Measurements from ENCODE around the gene PRKCE.

PRKCE gene

GRCh38 chr2:45699032-45699658, 47.7 kb downstream of the PRKCE start:
- Histone ChIP-seq H3K9ac (ENCODE audit: insufficient read length, low read depth) (peak overlapping the region; percentile 32), H3K27me3 (ENCODE audit: insufficient read depth, insufficient read length) (no peaks in the 10 kb centered on the region), H3K36me3 (ENCODE audit: insufficient read depth, insufficient read length, low read length) (no peaks in the 10 kb centered on the region), H3K4me3 (ENCODE audit: insufficient read length, low read depth) (no peak overlapping the region), H3K9me3 (ENCODE audit: insufficient read depth, low read length) (no peaks in the 10 kb centered on the region), H3K4me1 (ENCODE audit: insufficient read depth, insufficient read length) (peaks cover 2% of the 10 kb centered on the region)
- no peak for DNase-seq (ENCODE audit: low read depth, low spot score)
- TF ChIP-seq SUZ12 (IDR thresholded peaks at IDR 0.05; ENCODE audit: extremely low read depth, insufficient read depth, insufficient read length): no peak
- TF ChIP-seq ZNF274 (IDR thresholded peaks at IDR 0.05; ENCODE audit: low read depth, low read length): no peak
- TF ChIP-seq YY1 (IDR thresholded peaks at IDR 0.05; ENCODE audit: insufficient read depth, insufficient read length): no peak

GRCh38 chr2:45700407-45701013, 49.0 kb downstream of the PRKCE start:
- no peak for TF ChIP-seq YY1 (IDR thresholded peaks at IDR 0.05; ENCODE audit: insufficient read depth, insufficient read length)
- no peak for TF ChIP-seq SUZ12 (IDR thresholded peaks at IDR 0.05; ENCODE audit: extremely low read depth, insufficient read depth, insufficient read length)
- no peak for TF ChIP-seq ZNF274 (IDR thresholded peaks at IDR 0.05; ENCODE audit: low read depth, low read length)
- Histone ChIP-seq H3K9me3 (ENCODE audit: insufficient read depth, low read length) (no peaks in the 10 kb centered on the region), H3K4me3 (ENCODE audit: insufficient read length, low read depth) (no peak overlapping the region), H3K4me1 (ENCODE audit: insufficient read depth, insufficient read length) (peaks cover 2% of the 10 kb centered on the region), H3K9ac (ENCODE audit: insufficient read length, low read depth) (no peak overlapping the region), H3K27me3 (ENCODE audit: insufficient read depth, insufficient read length) (no peaks in the 10 kb centered on the region), H3K36me3 (ENCODE audit: insufficient read depth, insufficient read length, low read length) (no peaks in the 10 kb centered on the region)
- no peak for DNase-seq (ENCODE audit: low read depth, low spot score)

- H3K4me1 ChIP-seq (ENCODE audit: insufficient read depth, insufficient read length): no peaks in the 10 kb centered on the region
- TF ChIP-seq SUZ12 (IDR thresholded peaks at IDR 0.05; ENCODE audit: extremely low read depth, insufficient read depth, insufficient read length) (no peak), ZNF274 (IDR thresholded peaks at IDR 0.05; ENCODE audit: low read depth, low read length) (no peak), YY1 (IDR thresholded peaks at IDR 0.05; ENCODE audit: insufficient read depth, insufficient read length) (no peak)
- DNase-seq (ENCODE audit: low read depth, low spot score): no peak
- peaks cover 7% of the 10 kb centered on the region; the same call in 1 of the 2 replicates for H3K9me3 ChIP-seq (ENCODE audit: insufficient read depth, low read length)
- H3K9ac ChIP-seq (ENCODE audit: insufficient read length, low read depth): no peak overlapping the region
- H3K27me3 ChIP-seq (ENCODE audit: insufficient read depth, insufficient read length): no peaks in the 10 kb centered on the region
- H3K4me3 ChIP-seq (ENCODE audit: insufficient read length, low read depth): no peak overlapping the region
- H3K36me3 ChIP-seq (ENCODE audit: insufficient read depth, insufficient read length, low read length): no peaks in the 10 kb centered on the region
Measured at GRCh38 chr2:45705233-45705632, 53.8 kb downstream of the PRKCE start.

GRCh38 chr2:45706033-45706432, 54.6 kb downstream of the PRKCE start:
- Histone ChIP-seq H3K4me1 (ENCODE audit: insufficient read depth, insufficient read length) (no peaks in the 10 kb centered on the region), H3K4me3 (ENCODE audit: insufficient read length, low read depth) (no peak overlapping the region), H3K36me3 (ENCODE audit: insufficient read depth, insufficient read length, low read length) (no peaks in the 10 kb centered on the region), H3K27me3 (ENCODE audit: insufficient read depth, insufficient read length) (no peaks in the 10 kb centered on the region), H3K9me3 (ENCODE audit: insufficient read depth, low read length) (peaks cover 7% of the 10 kb centered on the region; the same call in 1 of the 2 replicates), H3K9ac (ENCODE audit: insufficient read length, low read depth) (no peak overlapping the region)
- DNase-seq (ENCODE audit: low read depth, low spot score): no peak
- no peak for TF ChIP-seq YY1 (IDR thresholded peaks at IDR 0.05; ENCODE audit: insufficient read depth, insufficient read length)
- TF ChIP-seq ZNF274 (IDR thresholded peaks at IDR 0.05; ENCODE audit: low read depth, low read length): no peak
- TF ChIP-seq SUZ12 (IDR thresholded peaks at IDR 0.05; ENCODE audit: extremely low read depth, insufficient read depth, insufficient read length): no peak

GRCh38 chr2:45707006-45707405, 55.5 kb downstream of the PRKCE start:
- Histone ChIP-seq H3K36me3 (ENCODE audit: insufficient read depth, insufficient read length, low read length) (no peaks in the 10 kb centered on the region), H3K9ac (ENCODE audit: insufficient read length, low read depth) (no peak overlapping the region), H3K4me3 (ENCODE audit: insufficient read length, low read depth) (no peak overlapping the region), H3K4me1 (ENCODE audit: insufficient read depth, insufficient read length) (no peaks in the 10 kb centered on the region), H3K27me3 (ENCODE audit: insufficient read depth, insufficient read length) (no peaks in the 10 kb centered on the region), H3K9me3 (ENCODE audit: insufficient read depth, low read length) (peaks cover 7% of the 10 kb centered on the region; the same call in 1 of the 2 replicates)
- TF ChIP-seq SUZ12 (IDR thresholded peaks at IDR 0.05; ENCODE audit: extremely low read depth, insufficient read depth, insufficient read length): no peak
- no peak for TF ChIP-seq YY1 (IDR thresholded peaks at IDR 0.05; ENCODE audit: insufficient read depth, insufficient read length)
- TF ChIP-seq ZNF274 (IDR thresholded peaks at IDR 0.05; ENCODE audit: low read depth, low read length): no peak
- no peak for DNase-seq (ENCODE audit: low read depth, low spot score)

- no peak overlapping the region for H3K9ac ChIP-seq (ENCODE audit: insufficient read length, low read depth)
- H3K9me3 ChIP-seq (ENCODE audit: insufficient read depth, low read length): peaks cover 7% of the 10 kb centered on the region; the same call in 1 of the 2 replicates
- no peak for DNase-seq (ENCODE audit: low read depth, low spot score)
- TF ChIP-seq ZNF274 (IDR thresholded peaks at IDR 0.05; ENCODE audit: low read depth, low read length) (no peak), YY1 (IDR thresholded peaks at IDR 0.05; ENCODE audit: insufficient read depth, insufficient read length) (no peak), SUZ12 (IDR thresholded peaks at IDR 0.05; ENCODE audit: extremely low read depth, insufficient read depth, insufficient read length) (no peak)
- H3K4me3 ChIP-seq (ENCODE audit: insufficient read length, low read depth): no peak overlapping the region
- no peaks in the 10 kb centered on the region for H3K4me1 ChIP-seq (ENCODE audit: insufficient read depth, insufficient read length)
- no peaks in the 10 kb centered on the region for H3K36me3 ChIP-seq (ENCODE audit: insufficient read depth, insufficient read length, low read length)
- no peaks in the 10 kb centered on the region for H3K27me3 ChIP-seq (ENCODE audit: insufficient read depth, insufficient read length)
Measured at GRCh38 chr2:45707661-45708060, 56.2 kb downstream of the PRKCE start.

GRCh38 chr2:45708501-45708900, 57.0 kb downstream of the PRKCE start:
- Histone ChIP-seq H3K4me1 (ENCODE audit: insufficient read depth, insufficient read length) (no peaks in the 10 kb centered on the region), H3K36me3 (ENCODE audit: insufficient read depth, insufficient read length, low read length) (no peaks in the 10 kb centered on the region), H3K9ac (ENCODE audit: insufficient read length, low read depth) (no peak overlapping the region), H3K9me3 (ENCODE audit: insufficient read depth, low read length) (peaks cover 7% of the 10 kb centered on the region; the same call in 1 of the 2 replicates), H3K27me3 (ENCODE audit: insufficient read depth, insufficient read length) (no peaks in the 10 kb centered on the region), H3K4me3 (ENCODE audit: insufficient read length, low read depth) (no peak overlapping the region)
- TF ChIP-seq SUZ12 (IDR thresholded peaks at IDR 0.05; ENCODE audit: extremely low read depth, insufficient read depth, insufficient read length) (no peak), ZNF274 (IDR thresholded peaks at IDR 0.05; ENCODE audit: low read depth, low read length) (no peak), YY1 (IDR thresholded peaks at IDR 0.05; ENCODE audit: insufficient read depth, insufficient read length) (no peak)
- DNase-seq (ENCODE audit: low read depth, low spot score): no peak

All from NT2/D1 (cell line).